Measurements from ENCODE around the gene HSP90AA1.
"Not testable (repeated sequence)": the region's sequence is repeated elsewhere in the genome, so short reads cannot be mapped to it uniquely, and the experiment has no call there.

The HSP90AA1 gene

GRCh38 chr14:102094101-102094500 is 7.3 kb upstream of the HSP90AA1 start:
- no peak for DNase-seq (ENCODE audit: low read depth)

GRCh38 chr14:102092806-102093205 is 6.0 kb upstream of the HSP90AA1 start:
- no peak for DNase-seq (ENCODE audit: low read depth)

DNA sequence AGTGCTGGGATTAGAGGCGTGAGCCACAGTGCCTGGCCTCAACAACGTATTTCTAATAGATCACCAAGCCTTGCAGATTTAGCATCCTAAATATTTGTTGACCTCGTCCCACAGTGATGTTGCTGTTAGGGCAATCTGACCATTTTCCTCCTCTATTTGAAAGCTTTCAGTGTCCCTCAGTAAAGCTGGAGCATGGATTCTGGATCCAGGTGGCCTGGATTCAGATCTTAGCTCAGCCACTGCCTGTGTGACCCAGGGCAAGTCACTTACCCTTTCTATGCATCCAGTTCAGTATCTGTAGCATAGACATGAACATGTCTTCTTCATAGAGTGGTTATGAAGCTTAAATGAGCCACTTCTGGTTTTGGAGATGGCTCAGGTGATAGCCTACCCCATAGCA is 3.9 kb upstream of the HSP90AA1 start:
- no peak for DNase-seq (ENCODE audit: low read depth)

GRCh38 chr14:102089621-102090343 is 2.9 kb upstream of the HSP90AA1 start:
- DNase-seq (ENCODE audit: low read depth), result no peak

- peak; percentile 9 for DNase-seq (ENCODE audit: low read depth)
Measured at GRCh38 chr14:102088012-102088792, 1.4 kb upstream of the HSP90AA1 start.

- no peak for DNase-seq (ENCODE audit: low read depth)
Measured at GRCh38 chr14:102087762-102088011, 843 bp upstream of the HSP90AA1 start.

DNA sequence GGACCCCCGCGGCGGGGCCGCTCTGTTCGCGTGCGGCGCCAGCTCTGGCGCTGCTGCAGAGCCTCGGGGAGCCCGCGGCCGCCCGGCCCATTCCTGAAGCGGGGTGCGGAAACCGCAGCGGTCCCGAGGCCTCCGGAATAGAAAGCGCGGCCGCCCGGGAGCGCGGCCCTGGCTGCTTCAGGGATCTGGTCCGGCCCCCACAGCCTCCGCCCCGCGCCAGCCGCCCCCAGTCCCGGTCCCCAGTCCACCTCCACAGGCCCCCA is 204 bp downstream of the HSP90AA1 start:
- no peak for DNase-seq (ENCODE audit: low read depth)

DNA sequence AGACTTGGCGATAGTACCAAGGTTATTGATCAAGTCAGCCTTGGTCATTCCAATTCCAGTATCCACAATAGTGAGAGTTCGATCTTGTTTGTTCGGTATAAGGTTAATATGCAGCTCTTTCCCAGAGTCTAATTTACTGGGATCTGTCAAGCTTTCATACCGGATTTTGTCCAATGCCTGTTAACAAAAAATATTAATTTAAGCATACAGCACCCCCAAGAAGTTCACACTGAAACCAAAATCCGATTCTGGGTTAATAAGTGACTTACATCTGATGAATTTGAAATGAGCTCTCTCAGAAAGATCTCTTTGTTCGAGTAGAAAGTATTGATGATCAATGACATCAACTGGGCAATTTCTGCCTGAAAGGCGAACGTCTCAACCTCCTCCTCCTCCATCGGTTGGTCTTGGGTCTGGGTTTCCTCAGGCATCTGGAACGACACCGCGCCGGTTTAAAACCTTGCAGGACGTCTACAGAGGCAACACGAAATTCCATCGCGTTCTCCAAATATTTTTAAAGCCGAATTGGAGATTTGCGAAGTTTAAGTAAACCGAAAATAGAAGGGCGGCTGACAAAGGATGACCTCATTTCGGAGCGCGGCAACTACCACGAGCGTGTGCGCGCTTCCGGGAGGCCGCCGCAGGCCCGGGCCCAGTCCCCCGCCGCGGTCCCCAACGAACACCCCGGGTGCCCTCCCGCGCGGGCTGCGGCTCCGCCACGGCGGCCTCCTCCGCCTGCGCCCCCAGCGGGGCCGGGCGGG is 716 bp downstream of the HSP90AA1 start:
- DNase-seq (ENCODE audit: low read depth), result peak; percentile 53

- DNase-seq (ENCODE audit: low read depth), result no peak
Measured at GRCh38 chr14:102085488-102085887, 1.4 kb downstream of the HSP90AA1 start.

DNA sequence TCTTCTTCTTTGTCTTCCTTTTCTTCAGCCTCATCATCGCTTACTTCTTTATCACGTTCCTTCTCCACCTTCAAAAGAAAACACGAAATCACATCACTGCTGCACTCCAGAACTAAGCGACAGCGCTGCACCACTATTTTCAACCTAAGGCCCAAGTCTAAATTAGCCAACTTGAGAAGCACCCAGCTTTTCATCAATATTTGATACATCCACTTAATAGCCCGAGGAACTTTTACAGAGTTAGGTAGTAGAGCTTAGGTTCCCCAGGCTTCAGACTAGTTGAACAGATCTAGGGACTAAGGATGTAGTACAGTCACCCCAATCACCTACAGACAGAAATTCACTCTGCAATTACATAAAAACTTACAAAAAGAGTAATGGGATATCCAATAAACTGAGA is 1.9 kb downstream of the HSP90AA1 start:
- DNase-seq (ENCODE audit: low read depth), result no peak

GRCh38 chr14:102084522-102084921 is 2.3 kb downstream of the HSP90AA1 start:
- not testable (repeated sequence) for DNase-seq (ENCODE audit: low read depth)

DNA sequence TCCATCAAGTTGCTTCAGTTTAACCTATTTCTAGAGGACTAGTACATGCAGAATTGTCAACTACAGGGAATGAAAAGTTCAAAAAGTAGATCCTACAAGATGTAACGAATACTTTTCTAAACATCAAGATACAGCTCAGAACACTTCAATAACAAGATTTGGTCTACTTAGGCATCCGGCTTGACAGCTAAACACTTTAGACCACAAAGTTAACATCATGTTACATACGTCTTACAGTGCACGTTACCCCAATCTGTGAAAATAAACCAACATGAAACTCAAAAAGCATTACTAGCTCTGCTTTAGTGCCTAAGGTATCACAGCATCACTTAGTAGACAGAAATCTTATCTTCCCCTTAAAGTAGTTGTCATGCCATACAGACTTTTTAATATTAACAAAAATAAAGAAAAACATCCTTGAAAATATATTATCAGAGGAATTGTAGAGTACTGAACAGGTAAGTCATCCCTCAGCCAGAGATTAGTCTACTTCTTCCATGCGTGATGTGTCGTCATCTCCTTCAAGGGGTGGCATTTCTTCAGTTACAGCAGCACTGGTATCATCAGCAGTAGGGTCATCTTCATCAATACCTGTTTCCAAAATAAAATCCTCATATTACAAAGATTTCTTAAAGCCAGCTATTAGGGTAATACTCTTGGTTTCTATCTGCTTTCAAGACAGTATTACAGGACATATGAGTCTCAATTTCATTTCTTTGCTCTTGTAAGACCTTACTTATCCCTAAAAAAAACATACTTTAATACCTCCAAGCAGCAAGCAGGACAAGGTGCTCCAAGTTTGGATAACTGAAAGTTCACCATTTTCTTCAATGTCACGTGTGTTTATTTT is 5.4 kb downstream of the HSP90AA1 start:
- no peak for DNase-seq (ENCODE audit: low read depth)

DNA sequence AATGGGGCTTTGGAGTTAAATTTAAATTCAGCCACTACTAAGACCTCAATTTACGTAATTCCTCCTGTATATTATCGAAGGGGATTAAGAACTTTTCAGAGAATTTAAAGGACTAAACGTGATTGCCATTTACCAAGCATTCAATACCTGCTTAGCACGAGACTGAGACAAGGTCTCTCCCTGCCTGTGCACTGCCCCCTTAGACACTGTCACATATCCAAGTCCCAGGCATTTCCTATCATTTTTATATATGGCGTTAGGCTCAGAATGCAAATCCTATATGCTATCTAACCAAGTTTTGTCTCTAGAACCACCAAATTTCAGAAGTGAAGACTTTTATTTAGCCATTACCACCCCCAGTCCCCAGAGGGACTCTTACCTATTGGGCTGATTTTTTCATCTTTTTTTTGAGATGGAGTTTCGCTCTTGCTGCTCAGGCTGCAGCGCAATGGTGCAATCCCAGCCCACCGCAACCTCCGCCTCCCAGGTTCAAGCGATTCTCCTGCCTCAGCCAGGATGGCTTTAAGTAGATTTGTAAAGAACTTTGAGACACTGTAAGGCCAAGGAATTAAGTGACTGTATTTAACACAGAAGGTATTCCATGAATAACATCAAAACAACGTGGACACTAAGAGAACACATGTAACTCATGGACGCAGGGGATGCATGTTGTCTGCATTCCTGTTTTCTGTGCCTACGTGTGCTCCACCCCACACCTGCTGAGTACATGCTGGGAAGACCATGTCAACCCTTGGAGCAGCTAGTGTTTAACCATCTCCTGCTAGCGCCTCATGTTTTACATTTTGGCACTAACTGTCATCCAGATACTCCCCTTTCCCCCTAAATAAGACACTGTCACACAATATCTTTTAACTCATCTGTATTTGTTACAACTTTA is 6.4 kb downstream of the HSP90AA1 start:
- DNase-seq (ENCODE audit: low read depth), result no peak

GRCh38 chr14:102079700-102079979 is 7.2 kb downstream of the HSP90AA1 start:
- no peak for DNase-seq (ENCODE audit: low read depth)

GRCh38 chr14:102078831-102079699 is 7.8 kb downstream of the HSP90AA1 start:
- DNase-seq (ENCODE audit: low read depth), result no peak

GRCh38 chr14:102078361-102078791 is 8.5 kb downstream of the HSP90AA1 start:
- not testable (repeated sequence) for DNase-seq (ENCODE audit: low read depth)

GRCh38 chr14:102077382-102077709 is 9.5 kb downstream of the HSP90AA1 start:
- DNase-seq (ENCODE audit: low read depth), result no peak

DNA sequence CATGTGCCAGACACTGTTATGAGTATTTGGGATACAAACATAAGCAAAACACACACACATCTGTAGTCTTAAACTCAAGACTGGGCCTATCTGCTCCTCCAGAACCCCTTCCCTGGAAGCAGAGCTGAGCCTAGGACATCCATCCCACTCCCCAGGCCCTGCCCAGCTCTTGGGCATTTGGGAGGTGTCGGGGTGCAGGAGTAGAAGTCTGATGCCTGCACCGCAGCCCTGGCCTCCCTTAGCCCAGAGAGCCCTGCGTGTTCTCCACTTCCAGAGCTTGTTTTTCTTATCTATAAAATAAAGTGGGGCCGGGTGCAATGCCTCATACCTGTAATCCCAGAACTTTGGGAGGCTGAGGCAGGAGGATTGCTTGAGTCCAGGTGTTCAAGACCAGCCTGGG is 11.7 kb downstream of the HSP90AA1 start:
- no peak for DNase-seq (ENCODE audit: low read depth)

DNA sequence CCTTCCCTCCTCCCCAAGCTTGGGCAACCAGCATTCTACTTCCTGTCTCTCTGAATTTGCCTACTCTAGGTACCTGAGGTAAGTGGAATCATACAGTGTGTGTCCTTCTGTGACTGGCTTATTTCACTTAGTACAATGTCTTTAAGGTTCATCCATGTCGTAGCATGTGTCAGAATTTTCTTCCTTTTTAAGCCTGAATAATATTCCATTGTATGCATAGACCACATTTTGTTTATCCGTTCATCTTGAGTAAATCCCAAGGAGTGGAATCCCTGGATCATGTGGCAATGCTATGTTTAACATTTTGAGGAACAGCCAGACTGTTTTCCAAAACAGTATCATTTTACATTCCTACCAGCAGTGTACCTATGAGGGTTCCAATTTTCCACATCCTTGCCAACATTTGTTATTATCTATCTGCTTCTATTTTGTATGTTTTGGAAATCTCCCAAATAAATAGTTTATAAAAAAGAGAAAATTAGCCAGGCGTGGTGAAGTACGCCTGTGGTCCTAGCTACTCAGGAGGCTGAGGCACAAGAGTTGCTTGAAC is 12.4 kb downstream of the HSP90AA1 start:
- no peak for DNase-seq (ENCODE audit: low read depth)

DNA sequence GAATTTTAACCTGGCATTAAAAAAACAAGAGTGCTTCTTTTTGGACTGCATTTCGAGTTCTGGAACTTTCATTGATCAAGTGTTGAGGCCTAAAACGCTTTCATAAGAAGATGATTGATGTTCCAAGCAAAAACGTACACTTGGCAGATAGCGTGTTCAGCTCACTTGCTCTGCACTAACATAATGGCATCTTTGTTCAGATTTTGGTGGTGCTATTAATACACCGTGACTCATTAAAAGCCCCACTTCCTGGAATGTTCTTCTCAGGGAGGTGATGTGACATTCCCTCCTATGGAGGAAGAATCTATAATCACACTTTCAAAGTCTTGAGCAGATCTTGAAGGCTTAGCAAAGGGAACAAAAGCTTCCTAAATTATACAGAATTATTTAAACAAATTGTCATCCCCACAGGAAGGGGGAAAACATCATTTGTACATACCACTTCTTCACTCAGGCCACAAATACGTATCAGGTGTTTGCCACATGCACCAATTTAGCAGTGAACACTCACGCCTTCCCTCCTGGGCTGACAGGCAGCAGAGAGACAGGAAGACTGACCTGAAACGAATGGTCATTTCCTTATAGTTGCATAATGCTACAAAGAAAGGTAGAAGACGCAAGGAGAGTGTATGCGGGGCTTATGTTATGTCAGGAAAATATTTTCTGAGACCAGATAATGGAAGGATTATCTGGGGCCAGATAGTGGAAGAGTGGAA is 15.4 kb downstream of the HSP90AA1 start:
- DNase-seq (ENCODE audit: low read depth), result no peak

All from T follicular helper cell (primary cell).